ENCODE data around the gene HTR1D. TPM values are rescaled to one million over a fixed set of nuclear protein-coding genes. Genes with fewer than 3 reads are reported as not detected.

HTR1D gene
- polyA plus RNA-seq, 1 donor, result 0.23 TPM

DNA sequence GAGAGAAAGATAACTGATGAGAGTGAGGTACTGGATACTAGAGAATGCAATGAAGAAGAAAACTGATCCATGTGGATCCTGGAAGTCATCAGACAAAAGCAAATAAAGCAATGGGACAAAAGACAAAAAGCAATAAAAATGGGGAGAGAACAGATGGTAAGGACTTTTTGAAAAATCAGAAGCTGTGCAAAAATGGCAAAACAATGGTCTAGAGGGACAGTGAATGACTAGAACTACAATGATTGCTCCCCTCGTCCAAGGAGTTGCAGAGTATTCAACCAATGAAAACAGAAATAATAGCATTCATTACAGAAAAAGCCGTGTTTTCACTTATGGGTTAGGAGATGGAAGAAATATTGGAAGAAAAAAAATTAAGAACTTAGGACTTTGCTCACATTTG is 67.2 kb downstream of the HTR1D start:
- no peak for DNase-seq

DNA sequence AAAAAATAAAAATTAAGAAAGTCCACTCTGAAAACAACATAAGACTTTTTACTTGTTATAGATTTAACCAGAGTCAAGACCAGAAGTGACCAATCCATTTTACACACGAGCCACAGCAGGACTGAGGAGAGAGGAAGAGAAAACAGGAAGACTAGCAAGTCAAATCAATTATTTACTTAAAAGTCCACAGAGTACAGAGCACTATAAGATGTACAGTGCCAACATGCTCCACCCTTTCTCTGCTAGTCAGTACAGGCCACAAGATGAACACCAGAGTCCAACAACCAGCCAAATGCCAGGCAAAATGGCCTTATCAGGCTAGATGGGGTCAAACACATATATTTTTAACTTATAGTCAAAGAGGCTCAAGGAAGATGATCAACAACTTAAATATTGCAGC is 68.2 kb downstream of the HTR1D start:
- no peak for DNase-seq

DNA sequence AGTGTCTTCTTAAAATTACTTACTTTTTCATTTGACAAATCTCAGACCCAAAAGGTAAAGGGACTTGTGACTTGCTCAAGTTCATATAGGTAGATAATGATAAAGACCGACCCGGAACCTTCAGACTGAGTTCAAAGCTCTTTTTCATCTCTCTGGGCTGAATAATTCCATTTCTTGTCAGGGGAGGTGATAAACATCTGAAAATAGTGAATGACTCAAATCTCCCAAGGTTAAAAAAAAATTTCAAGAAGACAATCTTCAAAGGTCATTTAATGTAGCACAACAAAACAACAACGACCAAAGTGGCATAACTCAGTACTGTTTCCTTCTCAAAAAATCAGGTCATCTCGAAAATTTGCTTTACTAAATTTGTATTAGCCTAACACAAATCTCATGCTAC is 69.2 kb downstream of the HTR1D start:
- DNase-seq, result no peak

Other genes starting within 250 kb of the HTR1D start
- not detected for gene LACTBL1, start 244.6 kb downstream of the HTR1D start, polyA plus RNA-seq (ENCODE audit: insufficient read length)
- 0.57 TPM for gene TEX46, start 201.7 kb downstream of the HTR1D start, polyA plus RNA-seq (ENCODE audit: insufficient read length)
- gene KDM1A, start 198.0 kb downstream of the HTR1D start, polyA plus RNA-seq (ENCODE audit: insufficient read length), result 146 TPM
- 37.1 TPM for gene LUZP1, start 48.6 kb downstream of the HTR1D start, polyA plus RNA-seq (ENCODE audit: insufficient read length)
- gene HNRNPR, start 126.8 kb upstream of the HTR1D start, polyA plus RNA-seq (ENCODE audit: insufficient read length), result 298 TPM
- gene ZNF436, start 152.3 kb upstream of the HTR1D start, polyA plus RNA-seq (ENCODE audit: insufficient read length), result 32.3 TPM
- gene TCEA3, start 207.2 kb upstream of the HTR1D start, polyA plus RNA-seq (ENCODE audit: insufficient read length), result 49.3 TPM